ENCODE results near the gene RAB9A.

GRCh38 chrX:13697455-13697854 lies 8.5 kb downstream of the RAB9A start:
- TF ChIP-seq CTCF (IDR thresholded peaks at IDR 0.05; ENCODE audit: insufficient read depth, low read length) (no peak), REST (IDR thresholded peaks at IDR 0.05; ENCODE audit: insufficient replicate concordance, low read depth) (no peak)

All from HL-60 (cell line).